GM21737 (cell line): Measurements from ENCODE around the gene BORCS5.
"Not testable (repeated sequence)": the region's sequence is repeated elsewhere in the genome, so short reads cannot be mapped to it uniquely, and the experiment has no call there.

Experiments
- ATAC-seq: cut with Tn5 transposase; IDR thresholded peaks from one replicate; pipeline ENCODE4 v1.9.1; 2021; ENCODE audit warnings: mild to moderate bottlenecking, moderate library complexity; ENCODE audit not compliant: unreplicated experiment

BORCS5 gene

GRCh38 chr12:12356896-12357718 is at the start of gene BORCS5:
TSS of gene BORCS5 (plus strand) at chr12:12357078. CDS start at chr12:12357452, 374 bp downstream.
- ATAC-seq: peak; percentile 87

DNA sequence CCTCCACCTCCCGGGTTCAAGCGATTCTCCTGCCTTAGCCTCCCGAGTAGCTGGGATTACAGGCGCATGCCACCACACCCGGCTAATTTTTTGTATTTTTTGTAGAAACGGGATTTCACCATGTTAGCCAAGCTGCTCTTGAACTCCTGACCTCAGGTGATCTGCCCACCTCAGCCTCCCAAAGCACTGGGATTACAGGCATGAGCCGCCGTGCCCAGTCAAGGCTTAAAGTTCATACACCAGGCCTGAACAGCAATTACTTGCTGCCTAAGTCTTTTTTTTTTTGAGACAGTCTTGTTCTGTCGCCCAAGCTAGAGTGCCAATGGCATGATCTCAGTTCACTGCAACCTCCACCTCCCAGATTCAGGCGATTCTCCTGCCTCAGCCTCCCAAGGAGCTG is 46.2 kb upstream of the BORCS5 start:
- not testable (repeated sequence) for ATAC-seq

- ATAC-seq: no peak
Measured at GRCh38 chr12:12315838-12316237, 41.0 kb upstream of the BORCS5 start.

DNA sequence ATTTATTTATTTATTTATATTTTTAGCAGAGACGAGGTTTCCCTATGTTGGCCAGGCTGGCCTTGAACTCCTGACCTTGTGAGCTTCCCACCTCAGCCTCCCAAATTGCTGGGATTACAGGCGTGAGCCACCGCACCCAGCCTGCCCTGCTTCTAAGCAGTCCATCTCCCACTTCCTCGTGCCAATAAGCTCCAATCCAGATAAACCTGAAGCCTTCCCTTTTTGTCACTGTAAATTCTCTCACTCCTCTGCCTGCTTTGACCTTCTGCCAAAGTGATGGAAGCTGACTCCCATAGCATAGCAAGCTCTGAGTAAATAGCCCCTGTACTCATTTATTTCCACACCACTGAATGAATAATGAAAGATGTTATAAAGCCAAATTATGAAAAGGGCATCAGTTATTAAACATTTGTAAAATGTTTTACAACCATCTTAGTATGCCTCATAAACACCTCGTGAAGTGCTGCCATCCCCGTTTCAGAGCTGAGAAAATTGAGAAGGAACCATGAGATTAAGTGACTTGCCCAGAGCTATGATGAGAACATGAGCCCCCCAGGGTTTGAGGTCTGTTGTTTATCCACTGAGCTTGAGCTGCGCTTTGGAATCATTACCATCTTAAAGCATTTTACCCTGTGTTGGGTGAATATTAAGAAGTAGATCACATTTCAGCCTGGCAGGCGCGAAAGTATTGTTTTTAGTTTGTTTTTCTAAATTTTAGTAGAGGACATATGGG is 37.3 kb upstream of the BORCS5 start:
- no peak for ATAC-seq

DNA sequence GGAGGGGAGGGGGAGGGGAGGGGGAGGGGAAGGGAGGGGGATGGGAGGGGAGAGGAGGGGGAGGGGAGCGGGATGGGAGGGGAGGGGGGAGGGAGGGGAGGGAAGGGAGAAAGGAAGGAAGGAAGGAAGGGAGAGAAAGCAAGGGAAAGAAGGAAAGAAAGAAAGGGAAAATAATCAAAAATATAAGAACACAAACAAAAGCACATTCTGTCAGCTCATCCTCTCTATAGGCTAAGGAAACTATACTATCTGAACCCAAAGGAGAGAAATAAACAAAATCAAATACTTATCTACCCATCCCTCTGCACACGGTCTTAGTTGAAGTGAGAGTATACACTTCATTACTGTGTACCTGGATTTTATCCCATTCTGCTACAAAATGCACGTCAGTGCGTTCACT is 33.8 kb upstream of the BORCS5 start:
- no peak for ATAC-seq

- ATAC-seq: no peak
Measured at GRCh38 chr12:12323591-12323990, 33.3 kb upstream of the BORCS5 start.

DNA sequence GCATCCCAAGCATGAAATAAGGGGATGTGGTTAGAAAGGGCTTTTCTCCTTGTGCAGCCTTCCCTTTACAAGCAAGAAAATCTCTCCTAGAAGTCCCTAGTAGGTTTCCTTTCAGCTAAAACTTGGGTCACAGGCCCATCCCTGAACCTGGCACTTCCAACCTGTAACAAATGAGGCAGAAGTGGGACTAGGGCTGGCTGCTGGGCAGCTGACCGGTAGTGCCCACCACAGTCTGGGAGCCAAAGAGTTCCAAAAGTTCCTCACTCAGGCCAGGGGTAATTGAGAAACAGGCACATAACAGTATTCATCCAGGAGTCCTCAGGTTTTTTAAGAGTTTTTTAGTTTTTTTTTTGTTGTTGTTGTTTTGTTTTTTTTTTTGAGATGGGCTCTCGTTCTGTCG is 30.6 kb upstream of the BORCS5 start:
- no peak for ATAC-seq

DNA sequence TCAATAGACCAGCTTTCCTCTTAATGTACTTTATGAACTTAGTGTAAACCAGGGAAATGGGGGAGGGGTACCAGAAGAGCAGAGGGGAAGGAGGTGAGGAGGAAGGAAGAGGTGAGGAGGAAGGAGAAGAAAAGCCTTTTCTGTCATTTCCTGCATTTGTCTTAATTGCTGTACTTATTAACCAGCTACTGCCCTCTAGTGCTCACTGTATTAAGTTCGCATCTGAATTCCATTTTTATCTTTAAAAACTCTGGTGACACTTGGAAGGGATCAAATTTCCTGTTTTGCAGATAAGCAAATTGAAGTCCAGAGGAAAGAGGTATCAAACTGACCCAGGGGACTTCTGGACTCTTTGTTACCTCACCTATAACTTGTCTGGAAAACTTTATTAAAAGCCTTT is 29.1 kb upstream of the BORCS5 start:
- ATAC-seq: no peak

GRCh38 chr12:12331244-12331771 is 25.6 kb upstream of the BORCS5 start:
- no peak for ATAC-seq

DNA sequence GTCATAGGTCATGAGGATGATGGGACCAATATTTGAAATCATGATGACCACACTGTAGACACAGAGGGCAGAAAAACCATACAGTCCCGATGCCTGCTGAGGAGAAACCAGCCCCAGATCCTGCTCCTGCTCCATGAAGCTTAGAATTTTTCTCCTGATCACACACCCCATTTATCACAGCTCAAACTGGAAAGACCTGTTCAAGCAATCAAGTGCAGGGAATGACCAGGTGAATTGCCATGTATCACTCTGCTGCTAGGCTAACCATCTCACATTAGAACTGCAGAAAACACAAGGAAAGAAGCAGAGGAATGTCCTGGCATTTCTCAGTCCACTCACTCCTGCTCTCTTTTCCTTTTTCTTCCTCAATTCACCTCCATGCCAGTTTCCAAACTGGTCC is 25.0 kb upstream of the BORCS5 start:
- no peak for ATAC-seq

DNA sequence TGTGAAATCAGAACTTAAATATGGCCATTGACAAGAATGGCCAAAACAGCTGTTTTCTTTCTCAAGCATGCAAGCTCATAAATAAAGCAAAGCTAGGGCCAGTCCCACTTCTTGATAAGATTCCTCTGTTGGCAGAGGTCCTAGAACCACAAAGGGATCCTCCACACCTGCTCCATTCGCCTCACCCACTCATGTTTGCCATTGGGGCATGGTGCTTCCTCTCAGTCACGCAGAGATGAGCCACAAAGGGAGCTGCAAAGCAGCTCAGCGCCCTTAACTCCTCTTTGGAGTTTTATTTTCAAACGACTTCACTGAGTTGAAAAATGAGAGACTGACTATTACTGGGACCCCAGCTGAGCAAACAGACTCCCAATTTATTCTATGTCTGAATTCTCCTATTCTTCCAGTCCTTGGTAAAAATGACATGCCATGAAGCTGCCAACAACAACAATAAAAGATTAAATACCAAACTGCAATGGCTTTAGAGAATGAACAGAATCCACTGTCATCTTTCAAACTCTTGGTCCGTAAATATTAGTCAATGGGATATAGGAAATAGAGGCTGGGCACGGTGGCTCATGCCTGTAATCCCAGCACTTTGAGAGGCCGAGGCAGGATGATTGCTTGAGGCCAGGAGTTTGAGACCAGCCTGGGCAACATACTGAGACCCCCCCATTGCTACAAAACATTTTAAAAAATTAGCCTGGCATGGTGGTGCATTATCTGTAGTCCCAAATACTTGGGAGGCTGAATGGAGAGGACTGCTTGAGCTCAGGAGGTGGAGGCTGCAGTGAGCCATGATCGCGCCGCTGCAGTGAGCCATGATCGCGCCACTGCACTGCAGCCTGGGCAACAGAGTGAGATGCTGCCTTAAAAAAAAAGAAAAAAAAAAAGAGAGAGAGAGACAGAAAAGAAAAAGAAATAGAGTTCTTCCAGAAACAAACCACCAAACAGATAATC is 23.2 kb upstream of the BORCS5 start:
- ATAC-seq: no peak

DNA sequence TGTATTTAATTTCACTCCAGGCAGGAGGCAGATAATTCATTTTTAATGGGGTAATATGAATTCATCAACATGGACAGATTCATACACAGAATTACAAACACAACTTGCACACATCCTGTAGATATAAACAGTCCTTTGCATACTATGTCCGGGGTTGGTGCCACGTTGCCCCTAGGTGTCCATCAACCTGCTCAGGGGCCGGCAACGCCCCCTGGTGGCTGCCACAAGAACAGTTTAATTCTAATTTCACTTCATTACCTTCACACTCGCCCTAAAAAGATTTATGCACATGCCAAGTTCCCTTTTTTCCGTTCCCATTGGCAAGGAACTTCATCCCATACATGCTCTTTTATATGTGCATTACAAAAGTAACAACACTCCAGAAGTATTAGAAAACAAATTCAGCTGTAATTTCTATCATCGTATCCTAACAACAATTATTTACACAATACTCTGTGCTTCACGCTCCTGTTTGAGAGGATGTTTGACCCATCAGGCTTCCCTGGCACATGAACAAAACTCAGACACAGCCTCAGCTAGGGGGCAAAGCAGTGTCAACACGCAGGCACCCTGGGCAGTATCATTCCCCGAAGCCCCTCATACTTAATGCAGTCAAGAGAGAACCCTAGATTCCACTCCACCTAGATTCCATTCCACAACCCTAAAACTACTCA is 22.4 kb upstream of the BORCS5 start:
- no peak for ATAC-seq

DNA sequence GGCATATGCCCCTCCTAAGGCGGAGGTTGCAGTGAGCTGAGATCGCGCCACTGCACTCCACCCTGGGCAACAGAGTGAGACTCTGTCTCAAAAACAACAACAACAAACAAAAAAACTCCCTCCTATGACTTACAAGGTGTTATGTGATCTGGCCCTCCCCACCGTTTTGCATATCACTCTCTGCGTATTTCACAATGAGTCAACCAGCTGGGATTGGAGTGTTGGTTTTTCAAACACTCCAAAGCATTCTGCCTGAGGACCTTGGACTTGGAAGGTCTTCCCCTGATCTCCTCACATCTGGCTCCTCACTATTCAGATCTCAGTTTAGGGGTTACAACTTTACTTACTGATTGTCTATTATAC is 20.8 kb upstream of the BORCS5 start:
- no peak for ATAC-seq

DNA sequence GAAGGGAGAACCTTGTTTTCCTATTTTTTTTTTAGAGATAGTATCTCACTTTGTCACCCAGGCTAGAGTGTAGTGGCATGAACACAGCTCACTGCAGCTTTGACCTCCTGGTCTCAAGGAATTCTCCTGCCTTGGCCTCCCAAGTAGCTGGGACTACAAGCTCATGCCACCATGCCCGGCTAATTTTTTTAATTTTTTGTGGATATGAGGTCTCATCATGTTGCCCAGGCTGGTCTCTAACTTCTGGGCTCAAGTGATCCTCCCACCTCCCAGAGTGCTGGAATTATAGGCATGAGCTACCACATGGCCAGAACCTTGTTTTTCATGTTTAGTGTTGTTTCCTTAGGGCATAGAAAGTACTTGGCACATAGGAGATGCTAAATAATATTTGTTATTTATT is 20.4 kb upstream of the BORCS5 start:
- ATAC-seq: no peak

GRCh38 chr12:12338527-12339168 is 18.2 kb upstream of the BORCS5 start:
- ATAC-seq: no peak

DNA sequence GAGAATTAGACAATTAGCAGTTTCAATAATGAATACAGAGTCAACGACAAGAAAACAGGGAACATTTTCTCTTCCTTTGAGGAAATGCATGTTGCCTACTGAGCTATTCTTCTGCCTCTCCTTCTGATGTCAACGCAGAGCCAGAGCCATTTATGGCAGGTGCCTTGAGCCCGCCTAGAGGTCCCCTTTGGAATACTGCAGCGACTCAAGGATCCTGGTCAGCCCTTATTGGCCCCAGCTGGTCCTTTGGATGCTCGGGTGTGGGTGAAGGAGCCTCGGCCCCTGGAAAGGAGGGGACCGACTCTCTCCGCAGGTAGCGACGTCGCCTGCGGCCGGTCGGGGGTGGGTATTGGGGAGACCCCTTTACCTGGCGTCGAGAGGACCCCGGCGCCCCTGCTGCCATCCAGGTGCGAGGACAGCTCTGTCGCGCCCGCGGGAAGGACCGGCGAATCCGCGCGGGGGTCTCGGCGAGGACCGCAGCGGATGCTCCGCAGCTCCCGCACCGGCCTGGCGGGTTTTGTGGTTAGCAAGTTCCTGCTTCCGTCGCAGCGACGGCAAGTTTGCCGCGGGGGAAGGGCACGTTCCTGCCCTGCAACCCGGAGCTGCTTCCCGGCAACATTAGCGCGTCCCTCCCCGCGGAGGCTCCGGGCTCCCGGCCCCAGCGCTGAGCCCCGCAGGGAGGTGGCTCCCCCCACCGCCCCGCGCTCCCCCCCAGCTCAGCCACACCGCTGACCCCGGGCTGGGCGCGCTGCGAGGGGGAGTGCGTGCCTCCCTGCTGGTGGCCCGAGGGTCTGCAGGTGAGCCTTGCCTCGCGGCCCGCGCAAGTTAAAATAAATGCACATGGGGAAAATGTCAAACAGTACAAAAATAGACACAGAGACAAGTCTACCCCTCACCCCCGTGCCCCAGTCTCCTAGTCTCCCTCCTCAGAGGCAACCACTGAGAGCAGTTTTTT is 6.9 kb upstream of the BORCS5 start, which contains the start of gene MANSC1:
Gene MANSC1 (minus strand): TSS at position 532 of the 955 bp plus-strand sequence. CDS start 6,928 bp downstream, outside the sequence.
- ATAC-seq: no peak

DNA sequence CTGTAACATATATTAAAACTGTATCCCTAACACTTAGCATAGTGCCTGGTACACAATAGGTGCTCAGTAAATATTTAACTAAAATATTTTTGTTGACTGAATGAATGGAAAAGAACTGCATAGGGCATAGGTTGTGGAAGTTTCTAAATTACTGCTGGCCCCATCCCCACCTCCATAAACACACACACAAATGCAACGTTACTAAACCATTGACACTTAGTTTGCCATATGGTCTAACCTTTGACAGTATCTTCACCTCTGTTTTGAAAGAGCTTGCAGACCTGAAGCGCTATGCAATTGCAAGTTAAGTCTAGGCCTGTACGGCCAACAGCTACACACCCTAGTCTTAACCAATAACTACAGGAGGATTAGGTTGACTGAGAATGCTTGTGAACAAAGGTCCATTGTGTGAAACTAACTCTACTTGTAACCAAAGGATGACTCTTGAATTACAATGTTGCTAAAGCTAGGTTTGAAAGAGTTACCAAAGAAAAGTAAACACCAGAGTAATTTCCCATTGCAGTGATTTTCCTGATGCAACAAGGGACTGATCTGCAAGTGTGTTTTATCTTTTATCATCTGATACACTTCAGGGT is 5.9 kb upstream of the BORCS5 start:
- ATAC-seq: no peak

DNA sequence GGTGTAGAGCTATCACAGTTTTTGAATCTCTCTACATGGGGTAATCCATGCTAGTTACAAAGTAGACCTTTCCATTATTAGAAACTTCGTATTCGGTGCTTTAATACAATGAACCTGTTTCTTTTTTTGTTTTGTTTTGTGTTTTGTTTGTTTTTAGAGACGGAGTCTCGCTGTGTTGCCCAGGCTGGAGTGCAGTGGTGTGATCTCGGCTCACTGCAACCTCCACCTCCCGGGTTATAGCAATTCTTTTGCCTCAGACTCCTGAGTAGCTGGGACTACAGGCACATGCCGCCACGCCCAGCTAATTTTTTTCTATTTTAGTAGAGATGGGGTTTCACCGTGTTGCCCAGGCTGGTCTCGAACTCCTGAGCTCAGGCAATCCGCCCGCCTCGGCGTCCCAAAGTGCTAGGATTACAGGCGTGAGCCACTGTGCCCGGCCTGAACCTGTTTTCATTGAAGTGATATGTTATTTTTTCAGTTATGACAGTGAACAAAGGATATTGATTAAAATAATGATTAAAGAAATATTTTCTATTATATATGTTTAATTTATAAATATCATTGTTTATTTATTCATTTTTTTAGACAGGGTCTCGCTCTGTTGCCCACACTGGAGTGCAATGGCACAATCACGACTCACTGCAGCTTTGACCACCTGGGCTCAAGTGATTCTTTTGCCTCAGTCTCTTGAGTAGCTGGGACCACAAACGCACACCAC is 5.3 kb upstream of the BORCS5 start:
- ATAC-seq: not testable (repeated sequence)
